Trophoblast cell (in vitro differentiated cells and primary cell): ENCODE data around the gene TMEM179B.
"Not testable (repeated sequence)": the region's sequence is repeated elsewhere in the genome, so short reads cannot be mapped to it uniquely, and the experiment has no call there.

Experiments
- DNase-seq, 2 donors: peaks; one replicate each; pipeline ENCODE4 v3.0.0-alpha.2; 2016
- H2AFZ ChIP-seq: 2 replicates; pipeline ENCODE4 v1.6.1; 2013; ENCODE audit warnings: low read length, moderate library complexity, mild to moderate bottlenecking; ENCODE audit not compliant: insufficient read depth, poor library complexity
- H2AK5ac ChIP-seq: 2 replicates; pipeline ENCODE4 v1.6.1; 2013; ENCODE audit warnings: mild to moderate bottlenecking, low read length
- H2BK120ac ChIP-seq: 2 replicates; pipeline ENCODE4 v1.6.1; 2013; ENCODE audit warnings: low read length, mild to moderate bottlenecking, moderate library complexity; ENCODE audit not compliant: insufficient read depth, poor library complexity
- H2BK12ac ChIP-seq: 2 replicates; pipeline ENCODE4 v1.6.1; 2013; ENCODE audit warnings: mild to moderate bottlenecking, low read length, moderate library complexity
- H2BK5ac ChIP-seq: 2 replicates; pipeline ENCODE4 v1.6.1; 2013; ENCODE audit warnings: low read length, low read depth, moderate library complexity, mild to moderate bottlenecking; ENCODE audit not compliant: poor library complexity
- H3K14ac ChIP-seq: 2 replicates; pipeline ENCODE4 v1.6.1; 2013; ENCODE audit warnings: mild to moderate bottlenecking, low read length
- H3K18ac ChIP-seq: 2 replicates; pipeline ENCODE4 v1.6.1; 2013; ENCODE audit warnings: mild to moderate bottlenecking, low read length
- H3K23ac ChIP-seq: 2 replicates; pipeline ENCODE4 v1.6.1; 2013; ENCODE audit warnings: low read length
- H3K27ac ChIP-seq: 2 replicates; pipeline ENCODE4 v1.5.1; 2013; ENCODE audit warnings: low read depth, mild to moderate bottlenecking, inconsistent platforms, low read length, moderate library complexity
- H3K27me3 ChIP-seq: 2 replicates; pipeline ENCODE4 v1.6.1; 2013; ENCODE audit warnings: inconsistent platforms, mild to moderate bottlenecking, low read length, moderate library complexity; ENCODE audit not compliant: insufficient read depth
- H3K36me3 ChIP-seq, 2 experiments: 1 replicate in 1 of 2; 2 replicates in 1 of 2; pipeline ENCODE4 v1.6.1; 2013; ENCODE audit warnings: low read length in 2 of 2, mild to moderate bottlenecking in 2 of 2, moderate library complexity in 1 of 2; ENCODE audit not compliant: insufficient read depth in 2 of 2, control insufficient read depth in 1 of 2
- H3K4ac ChIP-seq: 2 replicates; pipeline ENCODE4 v1.6.1; 2013; ENCODE audit warnings: low read depth, mild to moderate bottlenecking, low read length, moderate library complexity
- H3K4me1 ChIP-seq, 2 experiments: 1 replicate in 1 of 2; 2 replicates in 1 of 2; pipeline ENCODE4 v1.6.1; 2013; ENCODE audit warnings: low read length in 2 of 2, mild to moderate bottlenecking in 2 of 2, moderate library complexity in 1 of 2; ENCODE audit not compliant: insufficient read depth in 2 of 2, control insufficient read depth in 1 of 2
- H3K4me2 ChIP-seq: 2 replicates; pipeline ENCODE4 v1.6.1; 2013; ENCODE audit warnings: inconsistent platforms, mild to moderate bottlenecking, low read length, moderate library complexity
- H3K4me3 ChIP-seq: 2 replicates; pipeline ENCODE4 v1.5.1; 2013; ENCODE audit warnings: mild to moderate bottlenecking, low read depth, low read length, inconsistent platforms
- H3K79me1 ChIP-seq: one replicate; pipeline ENCODE4 v1.6.1; 2013; ENCODE audit warnings: low read length
- H3K79me2 ChIP-seq: 2 replicates; pipeline ENCODE4 v1.6.1; 2013; ENCODE audit warnings: low read length, mild to moderate bottlenecking; ENCODE audit not compliant: control insufficient read depth, insufficient read depth, poor library complexity
- H3K9ac ChIP-seq: 2 replicates; pipeline ENCODE4 v1.6.1; 2013; ENCODE audit warnings: mild to moderate bottlenecking, low read length
- H3K9me3 ChIP-seq: 2 replicates; pipeline ENCODE4 v1.6.1; 2013; ENCODE audit warnings: low read depth, mild to moderate bottlenecking, control low read depth, inconsistent platforms, low read length; ENCODE audit not compliant: insufficient read depth
- H4K12ac ChIP-seq: 2 replicates; pipeline ENCODE4 v1.6.1; 2013; ENCODE audit warnings: low read depth, mild to moderate bottlenecking, low read length, moderate library complexity
- H4K8ac ChIP-seq: 2 replicates; pipeline ENCODE4 v1.6.1; 2013; ENCODE audit warnings: low read depth, mild to moderate bottlenecking, low read length, moderate library complexity
- H4K91ac ChIP-seq: one replicate; pipeline ENCODE4 v1.6.1; 2013; ENCODE audit warnings: low read depth, mild to moderate bottlenecking, low read length, moderate library complexity
- WGBS: extraction: QIAGEN DNeasy Blood & Tissue Kit; methylation state at CpG from one replicate; pipeline ENCODE4 v1.1.7; 2013; ENCODE audit warnings: missing lambda C conversion rate; ENCODE audit not compliant: insufficient read length, insufficient coverage; ENCODE audit errors: extremely low coverage; 5-methylcytosine and 5-hydroxymethylcytosine counted together

TMEM179B gene

DNA sequence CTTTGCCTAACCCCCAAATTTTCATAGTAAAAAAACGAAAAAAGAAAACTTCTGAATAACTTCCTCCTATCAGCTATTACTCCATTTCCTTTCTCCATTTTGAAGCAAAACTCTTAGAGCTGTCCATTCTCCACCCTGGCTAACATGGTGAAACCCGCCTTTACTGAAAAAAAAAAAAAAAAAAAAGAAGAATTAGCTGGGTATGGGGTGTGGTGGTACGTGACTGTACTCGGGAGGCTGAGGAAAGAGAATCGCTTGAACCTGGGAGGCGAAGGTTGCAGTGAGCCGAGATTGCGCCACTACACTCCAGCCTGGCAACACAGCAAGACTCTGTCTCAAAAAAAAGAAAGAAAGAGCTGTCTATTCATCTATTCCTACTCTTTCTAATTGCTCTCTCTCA, 29.4 kb downstream of the TMEM179B start:
- Histone ChIP-seq H3K4me2 (no peak overlapping the region), H3K14ac (no peak overlapping the region), H3K4ac (no peak overlapping the region), H3K4me3 (no peak overlapping the region), H3K79me1 (no peaks in the 10 kb centered on the region), H3K4me1 (no peaks in the 10 kb centered on the region), H4K8ac (no peak overlapping the region), H3K27ac (no peak overlapping the region), H2BK12ac (no peak overlapping the region), H2AFZ (no peak overlapping the region), H2BK5ac (no peak overlapping the region), H3K79me2 (no peaks in the 10 kb centered on the region), H3K36me3 (peaks cover 42 to 46% of the 10 kb centered on the region in 2 experiments), H3K23ac (no peak overlapping the region), H2AK5ac (no peak overlapping the region), H2BK120ac (no peak overlapping the region), H4K12ac (no peak overlapping the region), H3K9me3 (no peaks in the 10 kb centered on the region), H3K18ac (no peak overlapping the region), H3K9ac (no peak overlapping the region), H4K91ac (no peak overlapping the region), H3K27me3 (no peaks in the 10 kb centered on the region)
- no CpG with 5 or more reads among the region's 8 CpGs for WGBS
- no peak for DNase-seq

DNA sequence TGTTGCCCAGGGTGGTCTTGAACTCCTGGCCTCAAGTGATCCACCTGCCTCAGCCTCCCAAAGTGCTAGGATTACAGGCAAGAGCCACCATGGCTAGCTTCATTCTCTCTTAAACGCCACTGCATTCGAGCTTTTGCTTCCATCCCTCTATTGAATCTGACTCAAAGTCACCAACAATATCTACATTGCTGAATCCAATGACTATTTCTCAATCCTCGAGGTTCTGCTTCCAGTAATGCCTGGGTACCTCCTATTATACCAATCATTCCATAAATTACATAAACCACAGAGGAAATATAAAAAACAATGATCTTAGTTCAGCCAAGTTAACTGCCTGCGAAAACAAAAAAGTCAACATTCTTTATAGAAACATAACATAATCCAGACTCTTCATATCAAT, 29.9 kb downstream of the TMEM179B start:
- WGBS: no CpG with 5 or more reads among the region's 4 CpGs
- no peaks in the 10 kb centered on the region for H3K4me1 ChIP-seq
- no peaks in the 10 kb centered on the region for H3K27me3 ChIP-seq

DNA sequence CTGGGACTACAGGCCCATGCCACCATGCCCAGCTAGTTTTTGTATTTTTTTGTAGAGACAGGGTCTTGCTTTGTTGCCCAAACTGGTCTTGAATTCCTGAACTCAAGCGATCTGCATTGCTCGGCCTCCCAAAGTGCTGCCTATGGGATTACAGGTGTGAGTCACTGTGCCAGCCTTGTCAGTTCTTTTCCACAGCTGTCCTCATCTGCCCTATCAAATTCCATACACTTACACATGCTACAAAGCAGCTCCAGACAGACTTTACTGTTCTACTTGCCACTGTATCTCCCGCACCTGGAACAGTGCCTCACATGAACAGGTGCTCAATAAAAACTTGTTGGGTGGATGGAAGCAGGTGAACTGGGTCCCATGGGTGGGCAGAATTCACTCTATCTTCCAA, 36.5 kb downstream of the TMEM179B start:
- H3K36me3 ChIP-seq: peaks cover 70 to 78% of the 10 kb centered on the region in 2 experiments
- H3K18ac ChIP-seq: no peak overlapping the region
- H4K12ac ChIP-seq: no peak overlapping the region
- H2AFZ ChIP-seq: no peak overlapping the region
- H2AK5ac ChIP-seq: no peak overlapping the region
- no peaks in the 10 kb centered on the region for H3K27me3 ChIP-seq
- no peak overlapping the region for H3K14ac ChIP-seq
- no peaks in the 10 kb centered on the region for H3K79me2 ChIP-seq
- no CpG with 5 or more reads among the region's 3 CpGs for WGBS
- H3K27ac ChIP-seq: no peak overlapping the region
- no peak overlapping the region for H4K91ac ChIP-seq
- no peak for DNase-seq
- H3K79me1 ChIP-seq: no peaks in the 10 kb centered on the region
- no peak overlapping the region for H4K8ac ChIP-seq
- no peak overlapping the region for H3K4ac ChIP-seq
- no peak overlapping the region for H2BK120ac ChIP-seq
- no peaks in the 10 kb centered on the region for H3K9me3 ChIP-seq
- H2BK12ac ChIP-seq: no peak overlapping the region
- H3K4me1 ChIP-seq: no peaks in the 10 kb centered on the region
- no peak overlapping the region for H3K4me2 ChIP-seq
- H2BK5ac ChIP-seq: no peak overlapping the region
- no peak overlapping the region for H3K4me3 ChIP-seq
- no peak overlapping the region for H3K23ac ChIP-seq
- no peak overlapping the region for H3K9ac ChIP-seq

More for the DNA sequence above, 29.9 kb downstream of the TMEM179B start:
- Histone ChIP-seq H3K79me2 (no peaks in the 10 kb centered on the region), H2AFZ (no peak overlapping the region), H3K9me3 (no peaks in the 10 kb centered on the region), H3K14ac (no peak overlapping the region), H2AK5ac (no peak overlapping the region), H3K23ac (no peak overlapping the region), H3K9ac (no peak overlapping the region), H4K8ac (no peak overlapping the region), H3K4me3 (no peak overlapping the region), H3K4ac (no peak overlapping the region), H2BK12ac (no peak overlapping the region), H3K79me1 (no peaks in the 10 kb centered on the region), H3K27ac (no peak overlapping the region), H2BK120ac (no peak overlapping the region), H3K36me3 (peaks cover 48 to 51% of the 10 kb centered on the region in 2 experiments), H4K12ac (no peak overlapping the region), H4K91ac (no peak overlapping the region), H2BK5ac (no peak overlapping the region), H3K4me2 (no peak overlapping the region), H3K18ac (no peak overlapping the region)
- DNase-seq: no peak

DNA sequence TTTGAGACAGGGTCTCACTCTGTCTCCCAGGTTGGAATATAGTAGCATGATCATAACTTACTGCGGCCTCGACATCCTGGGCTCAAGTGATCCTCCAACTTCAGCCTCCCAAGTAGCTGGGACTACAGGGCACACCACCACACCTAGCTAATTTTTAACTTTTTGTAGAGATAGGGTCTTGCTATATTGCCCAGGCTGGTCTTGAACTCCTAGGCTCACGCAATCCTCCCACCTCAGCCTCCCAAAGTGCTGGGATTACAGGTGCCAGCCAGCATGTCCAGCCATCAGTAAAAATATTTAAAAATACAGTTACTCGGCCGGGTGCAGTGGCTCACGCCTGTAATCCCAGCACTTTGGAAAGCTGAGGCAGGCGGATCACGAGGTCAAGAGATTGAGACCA, 40.9 kb downstream of the TMEM179B start:
- peaks cover 17% of the 10 kb centered on the region for H3K79me2 ChIP-seq
- not testable (repeated sequence) for DNase-seq, H3K4ac ChIP-seq, H3K18ac ChIP-seq, H3K4me3 ChIP-seq, H2BK5ac ChIP-seq, H2BK120ac ChIP-seq, H3K27me3 ChIP-seq, H4K12ac ChIP-seq, H3K9ac ChIP-seq, H3K14ac ChIP-seq, H2BK12ac ChIP-seq, H3K4me2 ChIP-seq, H3K27ac ChIP-seq, H3K23ac ChIP-seq, H2AK5ac ChIP-seq, H2AFZ ChIP-seq, H4K8ac ChIP-seq, H3K4me1 ChIP-seq, H3K9me3 ChIP-seq, H4K91ac ChIP-seq
- no CpG with 5 or more reads among the region's 8 CpGs for WGBS
- peaks cover 15% of the 10 kb centered on the region for H3K79me1 ChIP-seq
- H3K36me3 ChIP-seq: peaks cover 44 to 51% of the 10 kb centered on the region in 2 experiments
